Measurements from ENCODE around the gene NPC2. TPM values are rescaled to one million over a fixed set of nuclear protein-coding genes. Genes with fewer than 3 reads are reported as not detected.

The NPC2 gene
- total RNA-seq, 2 donors from 2014 or later, result 625 to 762 TPM

GRCh38 chr14:74486164-74486563 lies 6.9 kb downstream of the NPC2 start:
- Histone ChIP-seq H3K9me3 (no peaks in the 10 kb centered on the region), H3K36me3 (peaks cover 0 to 7% of the 10 kb centered on the region in 2 donors), H3K27ac (no peak overlapping the region), H3K4me3 (no peak overlapping the region), H3K4me1 (replicated peaks) (no peaks in the 10 kb centered on the region), H3K27me3 (replicated peaks; ENCODE audit: insufficient read depth) (no peaks in the 10 kb centered on the region)
- intact Hi-C loops (cut with DNase I), result no loop called here
- 84% methylated on average over 3 of the region's 3 CpGs for WGBS
- no peak for TF ChIP-seq POLR2A (IDR thresholded peaks at IDR 0.05)
- TF ChIP-seq, protein P1, sequence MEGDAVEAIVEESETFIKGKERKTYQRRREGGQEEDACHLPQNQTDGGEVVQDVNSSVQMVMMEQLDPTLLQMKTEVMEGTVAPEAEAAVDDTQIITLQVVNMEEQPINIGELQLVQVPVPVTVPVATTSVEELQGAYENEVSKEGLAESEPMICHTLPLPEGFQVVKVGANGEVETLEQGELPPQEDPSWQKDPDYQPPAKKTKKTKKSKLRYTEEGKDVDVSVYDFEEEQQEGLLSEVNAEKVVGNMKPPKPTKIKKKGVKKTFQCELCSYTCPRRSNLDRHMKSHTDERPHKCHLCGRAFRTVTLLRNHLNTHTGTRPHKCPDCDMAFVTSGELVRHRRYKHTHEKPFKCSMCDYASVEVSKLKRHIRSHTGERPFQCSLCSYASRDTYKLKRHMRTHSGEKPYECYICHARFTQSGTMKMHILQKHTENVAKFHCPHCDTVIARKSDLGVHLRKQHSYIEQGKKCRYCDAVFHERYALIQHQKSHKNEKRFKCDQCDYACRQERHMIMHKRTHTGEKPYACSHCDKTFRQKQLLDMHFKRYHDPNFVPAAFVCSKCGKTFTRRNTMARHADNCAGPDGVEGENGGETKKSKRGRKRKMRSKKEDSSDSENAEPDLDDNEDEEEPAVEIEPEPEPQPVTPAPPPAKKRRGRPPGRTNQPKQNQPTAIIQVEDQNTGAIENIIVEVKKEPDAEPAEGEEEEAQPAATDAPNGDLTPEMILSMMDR (IDR thresholded peaks at IDR 0.05), result no peak
- TF ChIP-seq POLR2AphosphoS5 (IDR thresholded peaks at IDR 0.05), result no peak
- no peak for DNase-seq (ENCODE audit: low spot score)

GRCh38 chr14:74483321-74483720 lies 9.8 kb downstream of the NPC2 start:
- no peaks in the 10 kb centered on the region for H3K4me1 ChIP-seq (replicated peaks)
- intact Hi-C loops (cut with DNase I), result no loop called here
- no peaks in the 10 kb centered on the region for H3K9me3 ChIP-seq
- TF ChIP-seq, protein P1 (IDR thresholded peaks at IDR 0.05), result no peak
- no peak for TF ChIP-seq POLR2A (IDR thresholded peaks at IDR 0.05)
- no peak for TF ChIP-seq POLR2AphosphoS5 (IDR thresholded peaks at IDR 0.05)
- no peaks in the 10 kb centered on the region for H3K27me3 ChIP-seq (replicated peaks; ENCODE audit: insufficient read depth)
- H3K27ac ChIP-seq, result no peak overlapping the region
- no peak overlapping the region for H3K4me3 ChIP-seq
- peaks cover 0 to 7% of the 10 kb centered on the region in 2 donors for H3K36me3 ChIP-seq
- no peak for DNase-seq (ENCODE audit: low spot score)

- no peak overlapping the region for H3K27ac ChIP-seq
- TF ChIP-seq POLR2AphosphoS5 (IDR thresholded peaks at IDR 0.05), result no peak
- no peak for TF ChIP-seq POLR2A (IDR thresholded peaks at IDR 0.05)
- TF ChIP-seq, protein P1 (IDR thresholded peaks at IDR 0.05), result no peak
- H3K27me3 ChIP-seq (replicated peaks; ENCODE audit: insufficient read depth), result no peaks in the 10 kb centered on the region
- H3K36me3 ChIP-seq, result peaks cover 0 to 7% of the 10 kb centered on the region in 2 donors
- no peaks in the 10 kb centered on the region for H3K4me1 ChIP-seq (replicated peaks)
- intact Hi-C loops (cut with DNase I), result no loop called here
- DNase-seq (ENCODE audit: low spot score), result no peak
- no peaks in the 10 kb centered on the region for H3K9me3 ChIP-seq
- H3K4me3 ChIP-seq, result no peak overlapping the region
- 65% methylated on average over 3 of the region's 3 CpGs for WGBS
Measured at GRCh38 chr14:74482571-74482970, 10.5 kb downstream of the NPC2 start.

DNA sequence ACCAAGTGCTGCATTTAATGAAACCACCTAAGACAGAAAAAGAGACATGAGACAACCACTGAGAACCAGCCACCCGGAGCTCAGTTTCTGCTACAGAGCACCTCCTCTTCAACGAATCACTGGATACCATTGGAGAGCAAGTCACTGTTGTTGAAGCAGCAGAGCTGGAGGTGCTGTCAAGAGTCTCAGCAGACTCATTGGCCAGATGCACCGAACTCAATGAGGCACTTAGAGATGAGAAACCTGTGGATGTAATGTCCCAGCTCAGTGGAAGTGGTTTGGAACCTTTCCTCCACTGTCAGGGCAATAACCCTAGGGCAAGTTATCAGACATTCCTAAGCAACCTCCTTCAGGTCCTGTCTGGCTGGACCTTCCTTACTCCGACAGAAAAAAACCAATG lies 13.1 kb downstream of the NPC2 start:
- H3K36me3 ChIP-seq, result no peaks in the 10 kb centered on the region
- no peak for DNase-seq (ENCODE audit: low spot score)
- no peaks in the 10 kb centered on the region for H3K9me3 ChIP-seq
- intact Hi-C loops (cut with DNase I), result no loop called here
- TF ChIP-seq POLR2AphosphoS5 (IDR thresholded peaks at IDR 0.05), result no peak
- TF ChIP-seq POLR2A (IDR thresholded peaks at IDR 0.05), result no peak
- TF ChIP-seq, protein P1 (IDR thresholded peaks at IDR 0.05), result no peak
- H3K27ac ChIP-seq, result no peak overlapping the region
- H3K4me3 ChIP-seq, result no peak overlapping the region
- H3K4me1 ChIP-seq (replicated peaks), result no peaks in the 10 kb centered on the region
- WGBS, result 77% methylated on average over 4 of the region's 4 CpGs
- no peaks in the 10 kb centered on the region for H3K27me3 ChIP-seq (replicated peaks; ENCODE audit: insufficient read depth)

- Histone ChIP-seq H3K36me3 (no peaks in the 10 kb centered on the region), H3K27ac (no peak overlapping the region), H3K27me3 (replicated peaks; ENCODE audit: insufficient read depth) (no peaks in the 10 kb centered on the region), H3K4me3 (no peak overlapping the region), H3K9me3 (no peaks in the 10 kb centered on the region), H3K4me1 (replicated peaks) (no peaks in the 10 kb centered on the region)
- intact Hi-C loops (cut with DNase I), result loop anchor here (5.0 kb wide), 1 partner anchor 117 kb away; no protein-coding TSS in a partner anchor
- WGBS, result 95% methylated on average over 2 of the region's 2 CpGs
- no peak for DNase-seq (ENCODE audit: low spot score)
- TF ChIP-seq POLR2A (IDR thresholded peaks at IDR 0.05), result no peak
- no peak for TF ChIP-seq POLR2AphosphoS5 (IDR thresholded peaks at IDR 0.05)
- TF ChIP-seq, protein P1 (IDR thresholded peaks at IDR 0.05), result peak; percentile 28 to 83 (median 66)
Measured at GRCh38 chr14:74478996-74479635, 14.0 kb downstream of the NPC2 start.
